K562 (cell line): Measurements from ENCODE around the gene ASB13. TPM values are rescaled to one million over a fixed set of nuclear protein-coding genes. Genes with fewer than 3 reads are reported as not detected.

Source experiments
- ARNT ChIP-seq, 2 experiments: fragments of 450-650 bp; IDR thresholded peaks; 2 replicates each; pipeline ENCODE4 v1.6.1; 2016; ENCODE audit warnings: mild to moderate bottlenecking in 1 of 2
- CREM ChIP-seq: IDR thresholded peaks from 2 replicates; pipeline ENCODE4 v1.6.1; 2014; ENCODE audit warnings: antibody characterized with exemption, low read depth
- ELF2 ChIP-seq: fragments of 250-450 bp; sonication (Bioruptor Pico); IDR thresholded peaks from 2 replicates; pipeline ENCODE4 v1.5.0; 2021; ENCODE audit warnings: mild to moderate bottlenecking
- FOXA3 ChIP-seq, 2 experiments: fragments of 450-650 bp in 1 of 2; sonication (generic) in 1 of 2; formaldehyde crosslinking; IDR thresholded peaks in 1 of 2; conservative IDR thresholded peaks in 1 of 2; 2 replicates each; pipeline versions ENCODE4 v1.4.0 to v1.8.0; 2020 to 2022; ENCODE audit warnings: mild to moderate bottlenecking in 2 of 2, missing genetic modification reagents in 1 of 2
- HNRNPK ChIP-seq: fragments of 200-400 bp; formaldehyde crosslinking; IDR thresholded peaks from one replicate; pipeline ENCODE4 v1.6.1; 2018; ENCODE audit warnings: mild to moderate bottlenecking, low read depth, low read length; ENCODE audit not compliant: poor library complexity, severe bottlenecking
- MIER1 ChIP-seq: fragments of 450-650 bp; IDR thresholded peaks from 2 replicates; pipeline ENCODE4 v1.6.1; 2016; ENCODE audit warnings: antibody characterized with exemption, mild to moderate bottlenecking, low read depth
- MYC ChIP-seq, 2 experiments: fragments of 250-450 bp in 1 of 2; sonication (Bioruptor Pico) in 1 of 2; IDR thresholded peaks; 2 replicates each; pipeline versions ENCODE4 v1.5.1 to v1.6.1; 2012 to 2021; ENCODE audit warnings: low read depth in 2 of 2, borderline replicate concordance in 1 of 2, improper control_type of control experiment in 1 of 2, low read length in 1 of 2, mild to moderate bottlenecking in 1 of 2, moderate library complexity in 1 of 2
- NFIC ChIP-seq: fragments of 450-650 bp; IDR thresholded peaks from 2 replicates; pipeline ENCODE4 v1.6.1; 2017; ENCODE audit warnings: mild to moderate bottlenecking, inconsistent platforms
- RBBP5 ChIP-seq: fragments of 200-600 bp; sonication (generic); IDR thresholded peaks from 2 replicates; pipeline ENCODE4 v1.6.1; 2012; ENCODE audit warnings: borderline replicate concordance, mild to moderate bottlenecking, low read length, control low read depth, inconsistent platforms; ENCODE audit not compliant: insufficient read depth, poor library complexity, severe bottlenecking
- RBM17 ChIP-seq: fragments of 200-400 bp; formaldehyde crosslinking; IDR thresholded peaks from 2 replicates; pipeline ENCODE4 v1.6.1; 2017; ENCODE audit warnings: low read depth, mild to moderate bottlenecking, low read length, borderline replicate concordance
- SMARCC2 ChIP-seq: fragments of 450-650 bp; IDR thresholded peaks from 2 replicates; pipeline ENCODE4 v1.6.1; 2017; ENCODE audit warnings: antibody characterized with exemption, moderate library complexity, mild to moderate bottlenecking, low read depth
- TBP ChIP-seq: optimal IDR thresholded peaks from 2 replicates; pipeline ENCODE3; 2011; ENCODE audit warnings: low read depth, low read length, improper control_type of control experiment
- ZNF197 ChIP-seq: fragments of 200-800 bp; sonication (Bioruptor generic); IDR thresholded peaks from 2 replicates; pipeline ENCODE4 v1.6.1; 2016; ENCODE audit warnings: low read depth, missing genetic modification characterization, missing compliant biosample characterization
- polyA plus RNA-seq, 8 experiments: library from polyadenylated mRNA; depleted of rRNA in 4 of 8; stranded (reverse) in 5 of 8; unstranded in 3 of 8; fragments of >200 nt; fragmentation: Nextera tagmentation in 2 of 8; fragmentation: Illumina TruSeq in 1 of 8; extraction: Ambion mirVana in 2 of 8; extraction: Trizol in 1 of 8; gene quantifications; 2 replicates each; pipeline versions ENCODE4 v1.2.1 to v1.2.3, GENCODE V29; 2011 to 2014; ENCODE audit warnings: inconsistent platforms in 1 of 8, missing spikeins in 1 of 8
- total RNA-seq, 7 experiments: library from RNA; depleted of rRNA in 6 of 7; stranded (reverse); fragments of >200 nt in 6 of 7; fragmentation: Illumina TruSeq in 2 of 7; extraction: Trizol in 2 of 7; gene quantifications; 2 replicates each; pipeline versions ENCODE4 v1.2.1 to v1.2.3, GENCODE V29; 2011 to 2021; ENCODE audit warnings: low replicate concordance in 1 of 7
- TF ChIP-seq, protein P1 (sequence below): fragments of 450-650 bp; formaldehyde crosslinking; IDR thresholded peaks from 2 replicates; pipeline ENCODE4 v1.4.0; 2020; ENCODE audit warnings: mild to moderate bottlenecking, mixed read lengths
- TF ChIP-seq, protein P2 (sequence below): fragments of 450-650 bp; formaldehyde crosslinking; IDR thresholded peaks from 2 replicates; pipeline ENCODE4 v1.4.0; 2020; ENCODE audit warnings: mild to moderate bottlenecking, moderate library complexity
- TF ChIP-seq, protein P3 (sequence below): fragments of 200-800 bp; sonication (Bioruptor generic); IDR thresholded peaks from 2 replicates; pipeline ENCODE4 v1.6.1; 2016; ENCODE audit warnings: missing genetic modification characterization, missing compliant biosample characterization

ASB13 gene
- total and polyA plus RNA-seq, 9 of the 15 experiments (the other 6 are each of a cell fraction or from before 2014, with no cell fraction given) = 5.2 to 28.8 (median 16.9) TPM

DNA sequence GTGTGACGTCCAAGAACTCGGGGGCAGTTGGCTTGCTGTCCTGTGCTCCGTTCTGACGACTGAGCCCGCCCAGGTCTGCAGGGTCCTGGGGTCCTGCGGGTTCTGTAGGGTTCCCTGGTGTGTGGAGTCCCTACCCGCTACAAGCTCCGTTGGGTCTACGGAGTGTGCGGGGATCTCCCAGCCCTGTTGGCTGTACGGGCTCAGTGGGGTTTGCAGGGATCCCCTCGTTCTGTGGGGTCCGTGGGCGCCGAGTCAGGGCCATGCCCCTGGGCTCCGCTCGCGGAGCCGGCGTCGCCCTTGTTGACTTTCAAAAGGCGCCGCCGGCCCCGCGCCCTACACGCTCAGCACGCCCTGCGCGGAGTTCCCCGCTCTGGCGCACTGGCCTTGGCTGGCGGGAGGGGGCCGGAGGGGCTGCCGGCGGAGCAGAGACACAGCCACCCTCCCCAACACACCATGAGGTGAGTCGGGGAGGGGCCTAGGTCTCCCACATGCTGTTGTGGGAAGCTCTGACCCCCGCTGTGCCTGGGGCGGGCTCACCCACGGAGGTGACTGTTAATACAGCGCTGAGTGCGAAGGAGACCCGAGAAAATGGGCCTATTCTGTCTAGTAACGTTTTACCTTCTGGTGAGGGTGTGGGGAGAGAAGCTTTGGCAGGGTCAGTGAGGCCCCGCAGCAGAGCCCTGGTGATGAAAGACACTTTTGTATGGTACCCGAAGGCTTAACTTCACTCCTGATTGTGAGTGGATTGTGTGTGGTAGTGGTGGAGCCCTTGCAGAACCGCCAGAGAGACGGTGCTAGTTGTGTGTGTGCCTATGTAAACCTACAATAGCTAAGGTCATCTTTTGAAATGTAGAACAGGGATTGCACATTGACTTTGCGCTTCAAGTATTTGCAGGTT, 26.3 kb upstream of the ASB13 start (continued):
- TF ChIP-seq HNRNPK (no peak), SMARCC2 (no peak), NFIC (no peak), MYC (IDR thresholded peaks at IDR 0.05; ENCODE audit: low read depth, low read length) (peak; percentile 91), MYC (CRISPR knock-in tag; IDR thresholded peaks at IDR 0.05; ENCODE audit: borderline replicate concordance, low read depth) (peak; percentile 23; the same call in 1 of the 2 replicates), TBP (peak; percentile 69), ARNT (IDR thresholded peaks at IDR 0.05) (no peak), MIER1 (no peak), ELF2 (CRISPR knock-in tag) (no peak), CREM (peak; percentile 50), FOXA3 (CRISPR knock-in tag; conservative IDR thresholded peaks at IDR 0.05 in 1 of 2, IDR thresholded peaks at IDR 0.05 in 1 of 2) (peak in 1 of 2 experiments; percentile 89; a peak in 2 of 4 replicates), ZNF197 (CRISPR knock-in tag) (no peak), RBBP5 (peak; percentile 98), RBM17 (no peak)
- TF ChIP-seq, protein P1, sequence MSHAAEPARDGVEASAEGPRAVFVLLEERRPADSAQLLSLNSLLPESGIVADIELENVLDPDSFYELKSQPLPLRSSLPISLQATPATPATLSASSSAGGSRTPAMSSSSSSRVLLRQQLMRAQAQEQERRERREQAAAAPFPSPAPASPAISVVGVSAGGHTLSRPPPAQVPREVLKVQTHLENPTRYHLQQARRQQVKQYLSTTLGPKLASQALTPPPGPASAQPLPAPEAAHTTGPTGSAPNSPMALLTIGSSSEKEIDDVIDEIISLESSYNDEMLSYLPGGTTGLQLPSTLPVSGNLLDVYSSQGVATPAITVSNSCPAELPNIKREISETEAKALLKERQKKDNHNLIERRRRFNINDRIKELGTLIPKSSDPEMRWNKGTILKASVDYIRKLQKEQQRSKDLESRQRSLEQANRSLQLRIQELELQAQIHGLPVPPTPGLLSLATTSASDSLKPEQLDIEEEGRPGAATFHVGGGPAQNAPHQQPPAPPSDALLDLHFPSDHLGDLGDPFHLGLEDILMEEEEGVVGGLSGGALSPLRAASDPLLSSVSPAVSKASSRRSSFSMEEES = no peak
- TF ChIP-seq, protein P2, sequence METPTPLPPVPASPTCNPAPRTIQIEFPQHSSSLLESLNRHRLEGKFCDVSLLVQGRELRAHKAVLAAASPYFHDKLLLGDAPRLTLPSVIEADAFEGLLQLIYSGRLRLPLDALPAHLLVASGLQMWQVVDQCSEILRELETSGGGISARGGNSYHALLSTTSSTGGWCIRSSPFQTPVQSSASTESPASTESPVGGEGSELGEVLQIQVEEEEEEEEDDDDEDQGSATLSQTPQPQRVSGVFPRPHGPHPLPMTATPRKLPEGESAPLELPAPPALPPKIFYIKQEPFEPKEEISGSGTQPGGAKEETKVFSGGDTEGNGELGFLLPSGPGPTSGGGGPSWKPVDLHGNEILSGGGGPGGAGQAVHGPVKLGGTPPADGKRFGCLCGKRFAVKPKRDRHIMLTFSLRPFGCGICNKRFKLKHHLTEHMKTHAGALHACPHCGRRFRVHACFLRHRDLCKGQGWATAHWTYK (CRISPR knock-in tag) = no peak
- TF ChIP-seq, protein P3, sequence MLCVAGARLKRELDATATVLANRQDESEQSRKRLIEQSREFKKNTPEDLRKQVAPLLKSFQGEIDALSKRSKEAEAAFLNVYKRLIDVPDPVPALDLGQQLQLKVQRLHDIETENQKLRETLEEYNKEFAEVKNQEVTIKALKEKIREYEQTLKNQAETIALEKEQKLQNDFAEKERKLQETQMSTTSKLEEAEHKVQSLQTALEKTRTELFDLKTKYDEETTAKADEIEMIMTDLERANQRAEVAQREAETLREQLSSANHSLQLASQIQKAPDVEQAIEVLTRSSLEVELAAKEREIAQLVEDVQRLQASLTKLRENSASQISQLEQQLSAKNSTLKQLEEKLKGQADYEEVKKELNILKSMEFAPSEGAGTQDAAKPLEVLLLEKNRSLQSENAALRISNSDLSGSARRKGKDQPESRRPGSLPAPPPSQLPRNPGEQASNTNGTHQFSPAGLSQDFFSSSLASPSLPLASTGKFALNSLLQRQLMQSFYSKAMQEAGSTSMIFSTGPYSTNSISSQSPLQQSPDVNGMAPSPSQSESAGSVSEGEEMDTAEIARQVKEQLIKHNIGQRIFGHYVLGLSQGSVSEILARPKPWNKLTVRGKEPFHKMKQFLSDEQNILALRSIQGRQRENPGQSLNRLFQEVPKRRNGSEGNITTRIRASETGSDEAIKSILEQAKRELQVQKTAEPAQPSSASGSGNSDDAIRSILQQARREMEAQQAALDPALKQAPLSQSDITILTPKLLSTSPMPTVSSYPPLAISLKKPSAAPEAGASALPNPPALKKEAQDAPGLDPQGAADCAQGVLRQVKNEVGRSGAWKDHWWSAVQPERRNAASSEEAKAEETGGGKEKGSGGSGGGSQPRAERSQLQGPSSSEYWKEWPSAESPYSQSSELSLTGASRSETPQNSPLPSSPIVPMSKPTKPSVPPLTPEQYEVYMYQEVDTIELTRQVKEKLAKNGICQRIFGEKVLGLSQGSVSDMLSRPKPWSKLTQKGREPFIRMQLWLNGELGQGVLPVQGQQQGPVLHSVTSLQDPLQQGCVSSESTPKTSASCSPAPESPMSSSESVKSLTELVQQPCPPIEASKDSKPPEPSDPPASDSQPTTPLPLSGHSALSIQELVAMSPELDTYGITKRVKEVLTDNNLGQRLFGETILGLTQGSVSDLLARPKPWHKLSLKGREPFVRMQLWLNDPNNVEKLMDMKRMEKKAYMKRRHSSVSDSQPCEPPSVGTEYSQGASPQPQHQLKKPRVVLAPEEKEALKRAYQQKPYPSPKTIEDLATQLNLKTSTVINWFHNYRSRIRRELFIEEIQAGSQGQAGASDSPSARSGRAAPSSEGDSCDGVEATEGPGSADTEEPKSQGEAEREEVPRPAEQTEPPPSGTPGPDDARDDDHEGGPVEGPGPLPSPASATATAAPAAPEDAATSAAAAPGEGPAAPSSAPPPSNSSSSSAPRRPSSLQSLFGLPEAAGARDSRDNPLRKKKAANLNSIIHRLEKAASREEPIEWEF = no peak
